Body of pancreas (tissue), 4 donors: Measurements from ENCODE around the gene PDE9A.

Source experiments
- POLR2A ChIP-seq, 3 donors: fragments of 450-650 bp; IDR thresholded peaks; one replicate each; pipeline ENCODE4 v1.6.1; 2016; ENCODE audit warnings: antibody characterized with exemption in 3 of 3, mild to moderate bottlenecking in 2 of 3
- TF ChIP-seq, protein P1 (sequence below), 7 experiments: fragments of 450-650 bp in 4 of 7; fragments of 200-600 bp in 3 of 7; sonication (generic) in 3 of 7; IDR thresholded peaks; one replicate each; pipeline ENCODE4 v1.5.1; 2016 to 2019; ENCODE audit warnings: antibody characterized with exemption in 7 of 7

DNA sequence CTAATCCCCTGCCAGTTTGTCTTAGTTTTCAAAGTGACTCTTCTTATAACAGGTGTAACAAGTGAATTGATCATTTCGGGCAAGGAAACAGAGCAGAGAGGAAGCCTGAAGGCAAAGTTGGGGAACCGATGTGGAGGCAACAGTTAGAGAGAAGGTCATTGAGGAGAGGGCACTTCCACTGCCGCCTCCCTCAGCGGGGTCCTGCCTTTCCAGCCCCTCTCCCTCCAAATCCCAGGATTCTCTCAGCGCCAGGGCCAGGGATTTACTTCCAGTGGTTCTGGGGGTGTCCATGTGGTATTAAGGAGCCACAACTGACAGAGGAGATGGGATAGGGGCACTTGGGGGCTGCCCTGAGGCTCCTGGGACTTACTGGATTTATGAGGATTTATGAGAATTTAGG, 39.7 kb upstream of the PDE9A start:
- TF ChIP-seq, protein P1, sequence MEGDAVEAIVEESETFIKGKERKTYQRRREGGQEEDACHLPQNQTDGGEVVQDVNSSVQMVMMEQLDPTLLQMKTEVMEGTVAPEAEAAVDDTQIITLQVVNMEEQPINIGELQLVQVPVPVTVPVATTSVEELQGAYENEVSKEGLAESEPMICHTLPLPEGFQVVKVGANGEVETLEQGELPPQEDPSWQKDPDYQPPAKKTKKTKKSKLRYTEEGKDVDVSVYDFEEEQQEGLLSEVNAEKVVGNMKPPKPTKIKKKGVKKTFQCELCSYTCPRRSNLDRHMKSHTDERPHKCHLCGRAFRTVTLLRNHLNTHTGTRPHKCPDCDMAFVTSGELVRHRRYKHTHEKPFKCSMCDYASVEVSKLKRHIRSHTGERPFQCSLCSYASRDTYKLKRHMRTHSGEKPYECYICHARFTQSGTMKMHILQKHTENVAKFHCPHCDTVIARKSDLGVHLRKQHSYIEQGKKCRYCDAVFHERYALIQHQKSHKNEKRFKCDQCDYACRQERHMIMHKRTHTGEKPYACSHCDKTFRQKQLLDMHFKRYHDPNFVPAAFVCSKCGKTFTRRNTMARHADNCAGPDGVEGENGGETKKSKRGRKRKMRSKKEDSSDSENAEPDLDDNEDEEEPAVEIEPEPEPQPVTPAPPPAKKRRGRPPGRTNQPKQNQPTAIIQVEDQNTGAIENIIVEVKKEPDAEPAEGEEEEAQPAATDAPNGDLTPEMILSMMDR (IDR thresholded peaks at IDR 0.05): no peak
- TF ChIP-seq POLR2A (IDR thresholded peaks at IDR 0.05): no peak
